OCI-LY7 (cell line): ENCODE results near the gene SYNPO2. TPM values are rescaled to one million over a fixed set of nuclear protein-coding genes. Genes with fewer than 3 reads are reported as not detected.

Experiments
- BruUV-seq: library from RNA; stranded (reverse); fragments of 400-500 nt; replicated peaks from 2 replicates; lab custom pipeline; 2021; lab: Mats Ljungman, UMichigan
- CTCF ChIA-PET: fragments of 300-600 bp; sonication (Branson Sonifier 250); formaldehyde crosslinking; loops from one replicate; lab custom pipeline; 2022; ENCODE audit warnings: antibody characterized with exemption; ENCODE audit not compliant: unreplicated experiment; lab: Charles Lee
- POLR2A ChIA-PET: fragments of 300-600 bp; sonication (Branson Sonifier 250); formaldehyde crosslinking; loops from one replicate; lab custom pipeline; 2022; ENCODE audit warnings: antibody characterized with exemption; lab: Charles Lee
- DNase-seq: peaks from one replicate; pipeline ENCODE4 v3.0.0-alpha.2; 2015; ENCODE audit warnings: low spot score
- H2AFZ ChIP-seq: fragments of 200-600 bp; sonication (generic), shearing (Covaris generic); 2 replicates; pipeline ENCODE4 v1.6.1; 2014; ENCODE audit warnings: mild to moderate bottlenecking, antibody characterized with exemption, low read length, moderate library complexity
- H3K27ac ChIP-seq: fragments of 200-600 bp; sonication (generic); 2 replicates; pipeline ENCODE4 v1.5.1; 2014; ENCODE audit warnings: mixed run types, low read depth, mild to moderate bottlenecking, moderate library complexity, low read length, inconsistent platforms; ENCODE audit not compliant: poor library complexity, severe bottlenecking
- H3K36me3 ChIP-seq: fragments of 200-600 bp; sonication (generic); 2 replicates; pipeline ENCODE4 v1.6.1; 2014; ENCODE audit warnings: mild to moderate bottlenecking, antibody characterized with exemption, low read length, moderate library complexity, mixed read lengths; ENCODE audit not compliant: insufficient read depth
- H3K4me1 ChIP-seq: fragments of 200-600 bp; sonication (generic); 2 replicates; pipeline ENCODE4 v1.5.1; 2014; ENCODE audit warnings: mild to moderate bottlenecking, low read length; ENCODE audit not compliant: insufficient read depth, poor library complexity, severe bottlenecking
- H3K4me2 ChIP-seq: fragments of 200-600 bp; sonication (generic); 2 replicates; pipeline ENCODE4 v1.6.1; 2014; ENCODE audit warnings: mild to moderate bottlenecking, low read length
- H3K4me3 ChIP-seq: fragments of 200-600 bp; sonication (generic); 2 replicates; pipeline ENCODE4 v1.5.1; 2014; ENCODE audit warnings: mild to moderate bottlenecking, low read depth, low read length; ENCODE audit not compliant: poor library complexity, severe bottlenecking
- H3K79me2 ChIP-seq: fragments of 200-600 bp; sonication (generic); 2 replicates; pipeline ENCODE4 v1.6.1; 2016; ENCODE audit warnings: low read depth, mild to moderate bottlenecking, low read length, moderate library complexity, mixed read lengths; ENCODE audit not compliant: insufficient read depth
- H3K9me2 ChIP-seq: fragments of 200-600 bp; sonication (generic); 2 replicates; pipeline ENCODE4 v1.6.1; 2016; ENCODE audit warnings: mild to moderate bottlenecking, low read length, mixed read lengths; ENCODE audit not compliant: insufficient read depth
- H3K9me3 ChIP-seq: fragments of 200-600 bp; sonication (generic); 2 replicates; pipeline ENCODE4 v1.6.1; 2014; ENCODE audit warnings: mild to moderate bottlenecking, mixed run types, low read length, mixed read lengths
- H4K20me1 ChIP-seq: fragments of 200-600 bp; sonication (generic); 2 replicates; pipeline ENCODE4 v1.6.1; 2014; ENCODE audit warnings: mild to moderate bottlenecking, antibody characterized with exemption, low read length, moderate library complexity, mixed read lengths; ENCODE audit not compliant: insufficient read depth
- CTCF ChIP-seq: fragments of 200-600 bp; sonication (generic); conservative IDR thresholded peaks from 2 replicates; pipeline ENCODE4 v1.5.1; 2014; ENCODE audit warnings: mild to moderate bottlenecking, antibody characterized with exemption, low read length, moderate library complexity, mixed read lengths
- EZH2phosphoT487 ChIP-seq: fragments of 200-600 bp; sonication (generic); IDR thresholded peaks from 2 replicates; pipeline ENCODE4 v1.6.1; 2018; ENCODE audit warnings: low read depth, borderline replicate concordance, mild to moderate bottlenecking, mixed run types, antibody characterized with exemption, low read length, moderate library complexity, mixed read lengths
- intact Hi-C: fragments of 100-400 bp; cut with micrococcal nuclease; formaldehyde crosslinking; loops from one replicate; pipeline ENCODE4 v1.10.0; 2022; ENCODE audit not compliant: unreplicated experiment
- total RNA-seq, 2 experiments: library from RNA; depleted of rRNA in 1 of 2; stranded (reverse); fragments of >200 nt in 1 of 2; shearing (Covaris generic) in 1 of 2; gene quantifications; 2 replicates each; pipeline ENCODE4 v1.2.3, GENCODE V29; 2014 to 2022

Gene SYNPO2
- total RNA-seq, 2 experiments from 2014 or later, result 0.11 to 0.19 TPM

- intact Hi-C loops, result no loop called here
- no peak overlapping the region for H3K4me3 ChIP-seq
- no peak for DNase-seq
- H3K4me1 ChIP-seq, result no peaks in the 10 kb centered on the region
- H3K9me3 ChIP-seq, result no peaks in the 10 kb centered on the region
- no peaks in the 10 kb centered on the region for H4K20me1 ChIP-seq
- no TSS peak for BruUV-seq
- H3K79me2 ChIP-seq, result no peaks in the 10 kb centered on the region
- H3K4me2 ChIP-seq, result no peak overlapping the region
- TF ChIP-seq CTCF (no peak), EZH2phosphoT487 (no peak)
- no peak overlapping the region for H2AFZ ChIP-seq
- no peaks in the 10 kb centered on the region for H3K9me2 ChIP-seq
- CTCF ChIA-PET, result no interaction called here
- POLR2A ChIA-PET, result interaction anchor here (0.6 to 1.1 kb wide), 3 partner anchors 65 to 265 kb away, joined by 3 read pairs; no protein-coding TSS in a partner anchor
- H3K36me3 ChIP-seq, result no peaks in the 10 kb centered on the region
- no peak overlapping the region for H3K27ac ChIP-seq
These were observed 217.0 kb downstream of the SYNPO2 start for GRCh38 chr4:119105605-119106004.

GRCh38 chr4:119106036-119107000 lies 217.7 kb downstream of the SYNPO2 start:
- DNase-seq, result no peak
- POLR2A ChIA-PET, result interaction anchor here (0.6 to 1.1 kb wide), 2 partner anchors 66 to 266 kb away, joined by 3 read pairs; no protein-coding TSS in a partner anchor
- Histone ChIP-seq H3K9me2 (no peaks in the 10 kb centered on the region), H3K36me3 (no peaks in the 10 kb centered on the region), H3K4me1 (no peaks in the 10 kb centered on the region), H4K20me1 (no peaks in the 10 kb centered on the region), H2AFZ (no peak overlapping the region), H3K79me2 (no peaks in the 10 kb centered on the region), H3K9me3 (no peaks in the 10 kb centered on the region), H3K27ac (no peak overlapping the region), H3K4me2 (no peak overlapping the region), H3K4me3 (no peak overlapping the region)
- intact Hi-C loops, result no loop called here
- no TSS peak for BruUV-seq
- no peak for TF ChIP-seq EZH2phosphoT487
- no peak for TF ChIP-seq CTCF
- CTCF ChIA-PET, result no interaction called here

DNA sequence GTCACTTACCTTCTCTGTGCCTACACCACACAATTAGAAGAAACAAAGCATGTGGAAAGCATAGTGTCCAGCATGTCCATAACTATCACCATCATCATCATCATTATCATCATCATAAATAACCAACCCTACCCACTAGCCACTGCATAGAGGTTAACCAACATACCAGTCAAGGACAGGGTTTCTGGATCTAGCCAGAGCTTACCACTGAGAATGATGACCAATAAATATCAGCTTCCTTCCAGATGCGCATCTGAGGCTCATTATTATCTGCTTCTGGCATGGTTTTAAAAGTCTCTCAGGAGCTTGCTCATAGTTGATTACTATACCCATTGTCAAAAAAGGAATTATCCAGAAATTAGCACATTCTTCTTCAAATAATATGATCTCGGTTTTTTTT lies 221.5 kb downstream of the SYNPO2 start:
- Histone ChIP-seq H3K4me2 (no peak overlapping the region), H3K36me3 (no peaks in the 10 kb centered on the region), H3K79me2 (no peaks in the 10 kb centered on the region), H3K4me3 (no peak overlapping the region), H3K4me1 (no peaks in the 10 kb centered on the region), H3K27ac (no peak overlapping the region), H3K9me3 (no peaks in the 10 kb centered on the region), H2AFZ (no peak overlapping the region), H3K9me2 (no peaks in the 10 kb centered on the region), H4K20me1 (no peaks in the 10 kb centered on the region)
- ChIA-PET CTCF (no interaction called here), POLR2A (no interaction called here)
- intact Hi-C loops, result no loop called here
- no TSS peak for BruUV-seq
- no peak for DNase-seq
- TF ChIP-seq EZH2phosphoT487 (no peak), CTCF (no peak)
